IMR-90 (cell line): ENCODE measurements around the gene ARHGEF16. TPM values are rescaled to one million over a fixed set of nuclear protein-coding genes. Genes with fewer than 3 reads are reported as not detected.

Experiments
- ATAC-seq: fragments of 200-7000 bp; cut with Tn5 transposase; 2 replicates; pipeline ENCODE4 v1.9.1; 2020; ENCODE audit warnings: low read depth, mild to moderate bottlenecking, moderate library complexity
- BruUV-seq: library from RNA; stranded (reverse); fragments of 400-500 nt; replicated peaks from 2 replicates; lab custom pipeline; 2021; lab: Mats Ljungman, UMichigan
- CTCF ChIA-PET: fragments of 300-600 bp; formaldehyde crosslinking; extraction: SDS; loops from one replicate; lab custom pipeline; 2021; ENCODE audit warnings: antibody characterized with exemption; lab: Yijun Ruan, JAX
- POLR2A ChIA-PET: fragments of 300-600 bp; sonication (Branson Sonifier 250); formaldehyde crosslinking; loops from one replicate; lab custom pipeline; 2022; ENCODE audit warnings: antibody characterized with exemption; ENCODE audit not compliant: unreplicated experiment; lab: Charles Lee
- DNase-seq: peaks from one replicate; pipeline ENCODE4 v3.0.0; 2013
- H2AFZ ChIP-seq: replicated peaks from 2 replicates; pipeline ENCODE3; 2013; ENCODE audit warnings: low read length, mild to moderate bottlenecking; ENCODE audit not compliant: poor library complexity
- H2AK5ac ChIP-seq: 2 replicates; pipeline ENCODE4 v1.6.1; 2013; ENCODE audit warnings: low read depth, low read length, inconsistent platforms
- H2AK9ac ChIP-seq: replicated peaks from 2 replicates; pipeline ENCODE3; 2013; ENCODE audit warnings: mild to moderate bottlenecking, low read depth, low read length, moderate library complexity; ENCODE audit not compliant: poor library complexity
- H2BK120ac ChIP-seq: 2 replicates; pipeline ENCODE4 v1.6.1; 2013; ENCODE audit warnings: low read depth, low read length, inconsistent platforms
- H2BK15ac ChIP-seq: 3 replicates; pipeline ENCODE4 v1.6.1; 2013; ENCODE audit warnings: low read depth, low read length, inconsistent platforms
- H2BK20ac ChIP-seq: 2 replicates; pipeline ENCODE4 v1.6.1; 2013; ENCODE audit warnings: low read depth, mild to moderate bottlenecking, inconsistent platforms, low read length, moderate library complexity
- H2BK5ac ChIP-seq: 2 replicates; pipeline ENCODE4 v1.6.1; 2013; ENCODE audit warnings: mild to moderate bottlenecking, low read depth, low read length, inconsistent platforms; ENCODE audit not compliant: poor library complexity, severe bottlenecking
- H3K14ac ChIP-seq: replicated peaks from 2 replicates; pipeline ENCODE4 v1.6.1; 2013; ENCODE audit warnings: low read depth, low read length, inconsistent platforms
- H3K18ac ChIP-seq: 2 replicates; pipeline ENCODE4 v1.6.1; 2013; ENCODE audit warnings: low read depth, low read length, control low read depth
- H3K23ac ChIP-seq: 2 replicates; pipeline ENCODE4 v1.6.1; 2013; ENCODE audit warnings: low read depth, low read length, inconsistent platforms
- H3K27ac ChIP-seq: 2 replicates; pipeline ENCODE4 v1.5.1; 2013; ENCODE audit warnings: mild to moderate bottlenecking, control low read depth, low read length; ENCODE audit not compliant: insufficient read depth
- H3K27me3 ChIP-seq: 2 replicates; pipeline ENCODE4 v1.6.1; 2013; ENCODE audit warnings: low read length; ENCODE audit not compliant: control insufficient read depth, insufficient read depth
- H3K36me3 ChIP-seq: 2 replicates; pipeline ENCODE4 v1.6.1; 2013; ENCODE audit warnings: low read length, mixed read lengths; ENCODE audit not compliant: control insufficient read depth, insufficient read depth
- H3K4ac ChIP-seq: 2 replicates; pipeline ENCODE4 v1.6.1; 2013; ENCODE audit warnings: low read depth, low read length, inconsistent platforms
- H3K4me1 ChIP-seq: 2 replicates; pipeline ENCODE4 v1.6.1; 2013; ENCODE audit warnings: low read length, mixed read lengths; ENCODE audit not compliant: control insufficient read depth, insufficient read depth
- H3K4me2 ChIP-seq: 2 replicates; pipeline ENCODE4 v1.6.1; 2013; ENCODE audit warnings: low read depth, mild to moderate bottlenecking, control low read depth, low read length, moderate library complexity
- H3K4me3 ChIP-seq: 2 replicates; pipeline ENCODE4 v1.5.1; 2013; ENCODE audit warnings: low read depth, mild to moderate bottlenecking, control low read depth, low read length, moderate library complexity; ENCODE audit not compliant: insufficient read depth
- H3K56ac ChIP-seq: 2 replicates; pipeline ENCODE4 v1.6.1; 2013; ENCODE audit warnings: low read length, inconsistent platforms; ENCODE audit not compliant: insufficient read depth; ENCODE audit errors: extremely low read depth
- H3K79me1 ChIP-seq, 2 experiments: 2 replicates each; pipeline ENCODE4 v1.6.1; 2013; ENCODE audit warnings: low read length in 2 of 2, inconsistent platforms in 1 of 2, low read depth in 1 of 2
- H3K9ac ChIP-seq: 2 replicates; pipeline ENCODE4 v1.6.1; 2013; ENCODE audit warnings: low read depth, low read length, control low read depth
- H3K9me1 ChIP-seq: 2 replicates; pipeline ENCODE4 v1.6.1; 2013; ENCODE audit warnings: low read length, inconsistent platforms; ENCODE audit not compliant: insufficient read depth
- H3K9me3 ChIP-seq: 2 replicates; pipeline ENCODE4 v1.6.1; 2013; ENCODE audit warnings: low read length; ENCODE audit not compliant: control insufficient read depth, insufficient read depth
- H4K20me1 ChIP-seq: 2 replicates; pipeline ENCODE4 v1.6.1; 2013; ENCODE audit warnings: low read length, inconsistent platforms; ENCODE audit not compliant: insufficient read depth
- H4K5ac ChIP-seq: 2 replicates; pipeline ENCODE4 v1.6.1; 2013; ENCODE audit warnings: mild to moderate bottlenecking, low read depth, low read length, control low read depth
- H4K8ac ChIP-seq, 2 experiments: 2 replicates each; pipeline ENCODE4 v1.6.1; 2013; ENCODE audit warnings: low read depth in 2 of 2, low read length in 2 of 2, control low read depth in 1 of 2, inconsistent platforms in 1 of 2
- H4K91ac ChIP-seq: 2 replicates; pipeline ENCODE4 v1.6.1; 2013; ENCODE audit warnings: low read depth, low read length, inconsistent platforms; ENCODE audit not compliant: insufficient read depth
- FOS ChIP-seq: fragments of 150-350 bp; IDR thresholded peaks from 2 replicates; pipeline ENCODE4 v1.6.1; 2016; ENCODE audit warnings: low read depth, low read length
- WGBS, 2 experiments: methylation state at CpG; one replicate each; pipeline versions ENCODE4 v1.1.5 to v1.1.7; 2013; ENCODE audit warnings: missing lambda C conversion rate in 2 of 2; ENCODE audit not compliant: insufficient read length in 1 of 2; ENCODE audit errors: extremely low coverage in 2 of 2; 5-methylcytosine and 5-hydroxymethylcytosine counted together
- dilution Hi-C: fragments of 300-500 bp; cut with HindIII; formaldehyde crosslinking; loops from one replicate; pipeline ENCODE4 v1.14.3; 2018; ENCODE audit warnings: low sequenced_read_pairs; ENCODE audit not compliant: unreplicated experiment
- in situ Hi-C: fragments of 300-500 bp; cut with MboI; formaldehyde crosslinking; loops from 3 replicates; pipeline ENCODE4 v1.14.3; 2019; ENCODE audit warnings: low sequenced_read_pairs, inconsistent platforms, mixed read lengths
- intact Hi-C: fragments of 100-400 bp; cut with micrococcal nuclease; formaldehyde crosslinking; loops from 2 replicates; pipeline ENCODE4 v1.10.0; 2022
- polyA plus RNA-seq, 3 experiments: library from polyadenylated mRNA; depleted of rRNA; stranded (reverse); fragments of >200 nt; gene quantifications; 2 replicates each; pipeline ENCODE4 v1.2.3, GENCODE V29; 2012; ENCODE audit warnings: low replicate concordance in 1 of 3
- total RNA-seq: library from RNA; depleted of rRNA; stranded (reverse); fragments of >200 nt; gene quantifications from 2 replicates; pipeline ENCODE4 v1.2.3, GENCODE V29; 2012
- TF ChIP-seq, protein P1 (sequence below): fragments of 150-350 bp; IDR thresholded peaks from 2 replicates; pipeline ENCODE4 v1.6.1; 2017; ENCODE audit warnings: mild to moderate bottlenecking, antibody characterized with exemption, low read length, low read depth

ARHGEF16 gene
- total and polyA plus RNA-seq, 2 of the 4 experiments (the other 2 are of a cell fraction) = 0.18 to 0.39 TPM

DNA sequence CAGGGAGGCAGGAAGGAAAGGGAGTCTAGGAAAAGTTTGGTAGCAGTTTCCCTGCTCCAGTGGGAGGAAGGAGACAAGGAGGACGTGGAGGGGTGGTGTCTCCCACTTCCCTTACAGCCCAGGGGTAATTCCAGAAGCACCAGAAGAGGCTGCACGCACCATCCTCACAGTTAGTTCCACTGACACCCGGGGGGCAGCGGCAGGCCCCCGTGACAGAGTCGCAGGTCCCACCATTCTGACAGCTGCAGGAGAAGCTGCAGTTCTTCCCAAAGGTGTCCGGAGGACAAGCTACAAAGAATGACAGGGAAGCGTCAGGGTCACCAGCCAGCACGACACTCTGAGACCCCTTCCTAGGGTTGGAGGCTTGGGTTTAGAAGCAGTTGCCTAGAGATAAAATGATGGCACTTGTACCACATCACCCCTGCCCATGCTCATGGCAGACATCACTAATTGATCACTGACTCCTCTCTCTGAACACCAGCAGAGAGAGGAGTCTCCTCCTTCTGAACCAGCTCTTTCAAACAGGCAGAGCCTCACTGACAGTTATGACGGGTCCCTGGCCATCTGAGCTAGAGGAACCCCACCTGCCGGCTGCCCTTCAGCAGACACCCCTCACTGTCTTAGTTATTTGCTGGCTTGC lies 53.3 kb downstream of the ARHGEF16 start:
- ATAC-seq = no peak
- Histone ChIP-seq H3K14ac (no peak overlapping the region), H3K4me3 (no peak overlapping the region), H3K27ac (no peak overlapping the region), H3K79me1 (no peaks in the 10 kb centered on the region), H3K23ac (no peak overlapping the region), H3K56ac (no peak overlapping the region), H2AK9ac (no peak overlapping the region), H2BK5ac (no peak overlapping the region), H3K36me3 (no peaks in the 10 kb centered on the region), H3K27me3 (no peaks in the 10 kb centered on the region), H2AK5ac (no peak overlapping the region), H3K4ac (no peak overlapping the region), H4K8ac (no peak overlapping the region), H3K9me1 (peaks cover 3% of the 10 kb centered on the region; the same call in 1 of the 2 replicates), H2BK15ac (no peak overlapping the region), H4K20me1 (no peaks in the 10 kb centered on the region), H4K5ac (no peak overlapping the region), H3K4me2 (no peak overlapping the region), H2AFZ (no peak overlapping the region), H2BK120ac (no peak overlapping the region), H3K18ac (no peak overlapping the region), H3K9ac (no peak overlapping the region), H3K4me1 (peaks cover 7% of the 10 kb centered on the region; the same call in 1 of the 2 replicates), H2BK20ac (no peak overlapping the region), H3K9me3 (peaks cover 1% of the 10 kb centered on the region; the same call in 1 of the 2 replicates), H4K91ac (no peak overlapping the region)
- POLR2A ChIA-PET = no interaction called here
- WGBS, 2 experiments = 87% methylated on average over 3 of the region's 11 CpGs; no CpG with 5 or more reads in 1 of the 2 experiments
- TF ChIP-seq, protein P1, sequence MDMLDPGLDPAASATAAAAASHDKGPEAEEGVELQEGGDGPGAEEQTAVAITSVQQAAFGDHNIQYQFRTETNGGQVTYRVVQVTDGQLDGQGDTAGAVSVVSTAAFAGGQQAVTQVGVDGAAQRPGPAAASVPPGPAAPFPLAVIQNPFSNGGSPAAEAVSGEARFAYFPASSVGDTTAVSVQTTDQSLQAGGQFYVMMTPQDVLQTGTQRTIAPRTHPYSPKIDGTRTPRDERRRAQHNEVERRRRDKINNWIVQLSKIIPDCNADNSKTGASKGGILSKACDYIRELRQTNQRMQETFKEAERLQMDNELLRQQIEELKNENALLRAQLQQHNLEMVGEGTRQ = no peak
- TF ChIP-seq FOS = no peak
- in situ Hi-C loops (no loop called here), dilution Hi-C loops (no loop called here), intact Hi-C loops (no loop called here)
- DNase-seq = no peak
- CTCF ChIA-PET = no interaction called here
- BruUV-seq = no TSS peak
